HG03066 (cell line): Measurements from ENCODE around the gene HEATR5B.
"Not testable (repeated sequence)": the region's sequence is repeated elsewhere in the genome, so short reads cannot be mapped to it uniquely, and the experiment has no call there.

Source experiments
- ATAC-seq: cut with Tn5 transposase; IDR thresholded peaks from one replicate; pipeline ENCODE4 v1.9.1; 2021; ENCODE audit warnings: low read depth; ENCODE audit not compliant: unreplicated experiment

HEATR5B gene

GRCh38 chr2:36952748-36953197, 131.4 kb downstream of the HEATR5B start:
- ATAC-seq: no peak

DNA sequence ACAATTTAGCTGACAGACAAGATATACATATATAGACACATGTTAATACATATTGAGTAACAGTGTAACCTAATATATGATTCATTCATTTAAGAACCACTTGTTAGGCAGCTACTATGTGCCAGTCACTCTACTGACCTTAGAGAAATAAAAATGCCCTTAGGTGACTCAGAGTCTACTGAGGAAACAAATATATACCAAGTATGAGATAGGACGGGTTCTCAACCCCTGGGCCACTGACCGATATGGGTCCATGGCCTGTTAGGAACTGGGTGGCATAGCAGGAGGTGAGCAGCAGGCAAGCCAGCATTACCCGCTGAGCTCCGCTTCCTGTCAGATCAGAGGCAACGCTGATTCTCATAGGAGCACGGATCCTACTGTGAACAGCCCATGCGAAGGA, 132.6 kb downstream of the HEATR5B start:
- ATAC-seq: no peak

GRCh38 chr2:36951027-36951518, 133.1 kb downstream of the HEATR5B start:
- no peak for ATAC-seq

DNA sequence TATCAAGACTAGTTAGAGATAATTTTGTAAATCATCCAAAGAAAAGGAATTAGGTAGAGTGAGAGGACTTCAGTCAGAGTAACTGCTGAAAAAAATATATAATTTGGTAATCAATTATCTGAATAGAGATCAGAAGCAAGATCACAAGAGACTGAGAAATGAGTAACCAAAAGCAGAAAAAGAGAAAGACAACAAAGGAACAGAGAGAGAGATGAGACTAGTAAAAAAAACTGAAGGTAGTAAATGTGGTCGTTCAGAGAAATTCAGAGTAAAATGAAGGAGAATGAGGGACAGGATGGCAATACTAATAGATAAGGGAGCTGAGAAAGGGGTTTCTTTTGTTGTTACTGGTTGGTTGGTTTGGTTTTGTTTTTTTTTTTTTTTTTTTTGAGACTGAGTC, 134.3 kb downstream of the HEATR5B start:
- no peak for ATAC-seq

- not testable (repeated sequence) for ATAC-seq
Measured at GRCh38 chr2:36945240-36945639, 138.9 kb downstream of the HEATR5B start.

DNA sequence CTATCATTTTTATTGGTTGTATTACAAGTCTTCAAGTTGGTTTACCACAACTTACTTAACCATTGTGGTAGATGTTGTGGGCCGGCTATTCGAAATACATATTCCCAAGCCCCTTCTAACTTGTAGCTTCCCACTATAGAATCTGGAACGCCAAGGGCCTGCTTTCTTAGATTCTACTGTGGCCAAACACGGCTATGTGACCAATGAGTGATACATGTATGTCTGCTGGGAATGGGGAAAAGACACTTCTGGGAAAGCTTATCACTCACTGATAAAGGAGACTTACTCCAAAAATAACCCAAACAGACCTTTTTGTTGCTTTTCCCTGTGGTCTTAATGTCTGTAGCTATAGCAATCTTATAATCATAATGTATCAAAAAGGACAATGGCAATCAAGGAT, 142.3 kb downstream of the HEATR5B start:
- no peak for ATAC-seq

GRCh38 chr2:36936526-36936925, 147.6 kb downstream of the HEATR5B start:
- ATAC-seq: not testable (repeated sequence)

- ATAC-seq: not testable (repeated sequence)
Measured at GRCh38 chr2:36931688-36932087, 152.5 kb downstream of the HEATR5B start.
